ENCODE results near the gene LDLRAD4.
"Not testable (repeated sequence)": the region's sequence is repeated elsewhere in the genome, so short reads cannot be mapped to it uniquely, and the experiment has no call there.

The LDLRAD4 gene

DNA sequence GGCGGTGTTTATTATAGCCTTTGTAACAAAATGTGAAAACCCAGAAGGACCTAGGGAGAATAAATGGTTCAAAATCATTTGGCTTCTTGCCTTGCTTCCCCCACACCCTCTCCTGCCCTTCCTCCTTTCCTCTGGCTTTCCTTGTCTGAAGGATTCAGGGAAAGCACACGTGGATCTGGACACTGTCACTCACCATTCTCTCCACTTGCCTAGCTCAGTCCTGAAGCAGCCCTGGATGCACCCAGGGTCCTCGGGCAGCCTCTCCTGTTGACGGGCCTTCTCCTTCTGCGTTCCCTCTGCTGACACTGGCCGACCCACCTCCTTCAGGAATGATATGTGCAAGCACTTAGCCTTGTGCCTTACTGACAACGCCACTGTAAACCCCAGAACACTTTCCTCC, 439.4 kb downstream of the LDLRAD4 start:
- DNase-seq: no peak
- intact Hi-C loops (cut with DNase I): no loop called here

- DNase-seq: no peak
- intact Hi-C loops (cut with DNase I): no loop called here
Measured at GRCh38 chr18:13658436-13659204, 440.1 kb downstream of the LDLRAD4 start.

DNA sequence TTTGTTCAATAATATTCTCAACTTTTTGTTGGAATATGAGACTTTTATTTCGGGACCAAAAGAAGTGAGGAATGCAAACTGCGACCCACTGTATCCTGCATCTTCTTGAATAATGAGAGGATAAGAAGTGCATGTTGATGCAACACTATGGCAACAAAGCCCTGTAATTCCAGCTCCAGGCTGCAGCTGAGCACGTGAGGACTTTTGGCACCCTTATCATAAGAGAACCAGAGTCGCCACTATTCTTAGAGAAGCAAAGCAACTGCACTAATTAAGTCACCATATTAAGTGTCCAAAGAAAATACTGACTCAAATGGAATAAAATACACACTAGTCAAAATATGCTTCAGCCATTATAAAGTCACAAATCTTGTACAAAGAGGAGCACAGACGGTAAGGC, 441.9 kb downstream of the LDLRAD4 start:
- DNase-seq: no peak
- intact Hi-C loops (cut with DNase I): no loop called here

GRCh38 chr18:13661051-13661778, 442.7 kb downstream of the LDLRAD4 start:
- DNase-seq: no peak
- intact Hi-C loops (cut with DNase I): no loop called here

DNA sequence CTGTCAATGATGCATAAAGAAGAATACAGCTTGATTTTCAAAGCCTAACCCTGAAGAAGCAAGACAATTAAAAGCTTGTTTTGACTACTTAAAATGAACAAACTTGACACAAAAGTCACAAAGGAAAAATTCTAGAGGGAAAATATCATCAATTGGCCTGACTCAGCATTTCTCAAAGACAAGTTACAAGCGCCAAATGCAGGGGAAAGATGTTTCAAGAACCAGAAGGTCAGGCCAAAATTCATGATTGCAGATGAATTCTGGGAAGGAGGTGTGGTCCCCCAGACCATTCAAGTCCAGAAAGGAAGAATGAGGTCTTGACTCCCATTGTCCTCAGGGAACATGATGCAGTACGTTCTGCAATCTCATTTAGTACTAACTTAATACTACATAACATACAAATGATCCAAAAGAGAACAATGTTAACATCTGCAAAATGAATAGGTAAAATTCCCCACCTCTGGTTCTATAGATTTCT, 443.3 kb downstream of the LDLRAD4 start:
- intact Hi-C loops (cut with DNase I): no loop called here
- no peak for DNase-seq

- no peak for DNase-seq
- intact Hi-C loops (cut with DNase I): no loop called here
Measured at GRCh38 chr18:13672657-13673056, 454.1 kb downstream of the LDLRAD4 start.

DNA sequence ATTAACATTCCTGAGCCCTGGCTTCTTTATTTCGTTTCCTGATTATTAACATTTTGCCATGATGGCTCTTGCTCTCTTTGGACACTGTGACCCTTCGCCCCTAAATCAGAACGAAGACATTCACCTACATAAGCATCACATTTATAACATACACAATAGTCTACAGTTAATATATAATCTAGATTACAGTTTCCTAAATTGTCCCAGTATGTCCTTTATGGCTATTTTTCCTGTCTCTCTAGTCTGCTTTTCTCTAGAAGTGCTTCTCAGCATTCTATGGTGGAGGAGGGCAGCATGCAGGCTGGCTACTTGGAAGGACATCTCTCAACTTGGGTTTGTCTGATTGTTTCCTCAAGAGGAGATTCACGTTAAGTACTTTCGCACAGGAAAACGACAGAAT, 457.9 kb downstream of the LDLRAD4 start:
- intact Hi-C loops (cut with DNase I): no loop called here
- DNase-seq: no peak

- DNase-seq; intact Hi-C loops (cut with DNase I): not testable (repeated sequence)
Measured at GRCh38 chr18:13677350-13677749, 458.8 kb downstream of the LDLRAD4 start.

GRCh38 chr18:13680612-13681011, 462.1 kb downstream of the LDLRAD4 start:
- intact Hi-C loops (cut with DNase I): no loop called here
- DNase-seq: peak in 21 of 42 donors; percentile 11 to 70 (median 36)

DNA sequence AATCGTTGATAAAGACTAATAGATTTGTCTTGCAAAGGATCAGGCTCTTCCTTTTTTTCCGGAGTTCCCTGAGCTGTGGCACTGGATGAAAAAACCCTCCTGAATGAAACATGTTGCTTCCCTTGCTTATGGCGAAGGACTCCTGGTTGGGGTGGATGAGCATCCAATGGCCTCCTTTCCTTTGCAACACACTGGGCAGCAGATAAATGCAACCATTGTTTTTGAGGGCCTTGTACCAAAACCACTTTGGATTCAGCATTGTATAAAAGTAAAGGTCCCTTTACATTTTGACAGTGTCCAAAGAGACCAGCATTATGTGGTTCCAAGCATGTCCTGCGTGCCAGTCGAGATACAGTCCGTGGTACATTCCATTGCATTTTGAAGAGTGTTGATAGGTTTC, 463.1 kb downstream of the LDLRAD4 start:
- intact Hi-C loops (cut with DNase I): no loop called here
- DNase-seq: peak in 2 of 42 donors; percentile 15 to 18

DNA sequence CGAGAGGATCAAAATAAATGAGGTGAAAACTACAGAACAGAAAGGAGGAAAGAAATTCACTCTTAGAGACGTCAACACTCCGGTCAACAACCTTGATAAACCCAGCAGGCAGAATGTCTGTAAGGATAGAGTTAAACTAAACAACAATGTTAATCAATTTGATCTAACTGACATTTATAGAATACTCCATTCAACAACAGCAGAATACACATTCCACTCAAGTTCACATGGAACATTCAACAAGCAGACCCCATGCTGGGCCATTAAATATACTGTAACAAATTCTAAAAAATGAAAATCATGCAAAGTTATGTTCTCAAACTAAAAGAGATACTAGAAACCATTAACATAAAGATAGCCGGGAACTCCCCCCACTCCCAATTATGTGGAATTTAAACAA, 466.0 kb downstream of the LDLRAD4 start:
- intact Hi-C loops (cut with DNase I): no loop called here

DNA sequence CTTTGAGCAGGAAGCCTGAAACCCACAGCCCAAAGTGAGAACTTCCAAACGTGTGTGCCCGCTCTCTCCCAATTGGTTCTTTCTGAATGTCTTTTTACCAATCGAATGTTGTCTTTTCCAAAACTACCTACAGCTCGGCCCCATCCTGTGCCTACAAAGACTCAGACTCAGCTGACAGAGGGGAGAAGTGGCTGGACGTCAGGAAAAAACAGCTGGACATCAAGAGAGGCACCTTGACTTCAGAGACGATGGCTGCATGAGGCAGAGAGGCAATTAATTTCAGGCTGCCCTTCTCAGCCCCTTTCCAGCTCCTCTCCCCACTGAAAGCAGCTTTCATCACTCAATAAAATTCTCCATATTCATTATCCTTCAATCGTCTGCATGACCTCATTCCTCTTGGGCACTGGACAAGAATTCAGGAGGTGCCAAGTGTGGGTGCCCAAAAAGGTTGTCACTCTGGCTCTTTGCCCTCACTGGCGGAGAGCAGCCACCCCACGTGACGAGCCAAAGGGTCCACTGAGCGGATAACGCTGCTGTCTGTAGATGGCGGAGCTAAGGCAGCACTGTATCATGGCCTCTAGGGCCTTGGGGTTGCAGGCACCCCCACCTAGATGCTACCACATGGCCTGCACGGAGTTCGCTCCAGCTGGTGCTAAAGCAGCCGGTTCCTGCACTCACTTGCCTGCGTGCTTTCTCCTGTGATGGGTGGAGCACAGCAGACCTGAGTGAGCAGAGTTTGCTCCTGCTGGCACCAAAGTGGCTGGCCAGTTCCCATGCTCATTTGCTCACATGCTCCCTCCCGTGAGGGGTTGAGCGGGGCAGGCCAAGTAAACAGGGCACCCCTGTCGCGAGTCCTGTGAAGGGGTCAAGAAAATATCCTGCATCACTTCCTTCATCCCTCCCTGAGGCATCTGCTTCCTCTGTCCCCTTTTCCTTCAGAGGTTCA, 469.9 kb downstream of the LDLRAD4 start:
- peak in 7 of 42 donors; percentile 14 to 79 (median 21) for DNase-seq
- intact Hi-C loops (cut with DNase I): no loop called here

More for the DNA sequence above, 466.0 kb downstream of the LDLRAD4 start:
- no peak for DNase-seq

- DNase-seq; intact Hi-C loops (cut with DNase I): not testable (repeated sequence)
Measured at GRCh38 chr18:13690060-13690459, 471.5 kb downstream of the LDLRAD4 start.

DNA sequence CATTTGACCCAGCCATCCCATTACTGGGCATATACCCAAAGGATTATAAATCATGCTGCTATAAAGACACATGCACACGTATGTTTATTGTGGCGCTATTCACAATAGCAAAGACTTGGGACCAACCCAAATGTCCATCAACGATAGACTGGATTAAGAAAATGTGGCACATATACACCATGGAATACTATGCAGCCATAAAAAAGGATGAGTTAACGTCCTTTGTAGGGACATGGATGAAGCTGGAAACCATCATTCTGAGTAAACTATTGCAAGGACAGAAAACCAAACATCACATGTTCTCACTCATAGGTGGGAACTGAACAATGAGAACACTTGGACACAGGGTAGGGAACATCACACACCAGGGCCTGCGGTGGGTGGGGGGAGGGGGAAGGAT, 476.8 kb downstream of the LDLRAD4 start:
- intact Hi-C loops (cut with DNase I); DNase-seq: not testable (repeated sequence)

GRCh38 chr18:13696961-13697360, 478.4 kb downstream of the LDLRAD4 start:
- DNase-seq: no peak
- intact Hi-C loops (cut with DNase I): no loop called here

DNA sequence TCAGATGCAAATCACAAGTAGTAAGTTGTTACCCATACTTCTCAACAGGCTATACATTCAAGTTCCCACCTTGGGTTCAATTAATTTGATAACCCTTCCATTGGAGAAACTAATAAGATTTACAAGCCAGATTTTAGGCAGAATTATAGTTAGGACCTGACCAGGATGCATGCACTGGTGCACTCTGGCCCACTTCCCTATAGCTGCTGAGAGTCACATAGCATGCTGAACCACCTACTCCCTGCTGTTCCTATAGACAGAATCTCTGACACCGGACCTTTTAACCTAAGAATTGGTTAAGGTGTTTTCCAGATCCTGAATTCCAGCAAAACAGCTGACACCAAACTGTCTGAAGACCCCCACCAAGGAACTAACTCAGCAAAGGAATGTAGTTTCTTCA, 481.6 kb downstream of the LDLRAD4 start:
- intact Hi-C loops (cut with DNase I): no loop called here
- DNase-seq: no peak
